Coronary artery (tissue), 2 donors: ENCODE results near the gene AVPR1B.

ENCODE experiments used
- DNase-seq: peaks from one replicate; pipeline ENCODE4 v3.0.0-alpha.2; 2017; ENCODE audit warnings: low spot score
- H3K27ac ChIP-seq, 2 donors: fragments of 200-600 bp; sonication (generic); one replicate each; pipeline ENCODE4 v1.5.1; 2016 to 2019
- H3K4me3 ChIP-seq: fragments of 200-600 bp; sonication (generic); 2 replicates; pipeline ENCODE4 v1.5.1; 2016; ENCODE audit warnings: mild to moderate bottlenecking, moderate library complexity
- CTCF ChIP-seq: fragments of 200-600 bp; sonication (generic); IDR thresholded peaks from one replicate; pipeline ENCODE4 v1.5.1; 2019; ENCODE audit warnings: antibody characterized with exemption

The AVPR1B gene

GRCh38 chr1:206112600-206113301, 4.4 kb downstream of the AVPR1B start:
- H3K27ac ChIP-seq = no peak overlapping the region
- DNase-seq = peak; percentile 50
- TF ChIP-seq CTCF = no peak
- no peak overlapping the region for H3K4me3 ChIP-seq

GRCh38 chr1:206111271-206111927, 5.8 kb downstream of the AVPR1B start:
- no peak for TF ChIP-seq CTCF
- no peak for DNase-seq
- H3K27ac ChIP-seq = no peak overlapping the region
- H3K4me3 ChIP-seq = no peak overlapping the region

- DNase-seq = peak; percentile 22
- TF ChIP-seq CTCF = no peak
- no peak overlapping the region for H3K27ac ChIP-seq
- H3K4me3 ChIP-seq = no peak overlapping the region
Measured at GRCh38 chr1:206110820-206111219, 6.4 kb downstream of the AVPR1B start.

- Histone ChIP-seq H3K27ac (no peak overlapping the region), H3K4me3 (no peak overlapping the region)
- DNase-seq = no peak
- TF ChIP-seq CTCF = no peak
Measured at GRCh38 chr1:206110161-206110560, 7.0 kb downstream of the AVPR1B start.

- DNase-seq = no peak
- no peak for TF ChIP-seq CTCF
- Histone ChIP-seq H3K27ac (no peak overlapping the region), H3K4me3 (no peak overlapping the region)
Measured at GRCh38 chr1:206109718-206110117, 7.5 kb downstream of the AVPR1B start.

- DNase-seq = no peak
- TF ChIP-seq CTCF = no peak
- Histone ChIP-seq H3K4me3 (no peak overlapping the region), H3K27ac (no peak overlapping the region)
Measured at GRCh38 chr1:206108635-206109034, 8.6 kb downstream of the AVPR1B start.

GRCh38 chr1:206107168-206107544, 10.0 kb downstream of the AVPR1B start:
- peak; percentile 69 for DNase-seq
- Histone ChIP-seq H3K4me3 (no peak overlapping the region), H3K27ac (no peak overlapping the region)
- no peak for TF ChIP-seq CTCF
